Heart left ventricle (tissue), 13 donors: ENCODE data around the gene KCNJ16.

Experiments
- POLR2A ChIP-seq, 2 donors: fragments of 450-650 bp; IDR thresholded peaks; one replicate each; pipeline ENCODE4 v1.6.1; 2017; ENCODE audit warnings: antibody characterized with exemption in 2 of 2, mild to moderate bottlenecking in 2 of 2, moderate library complexity in 2 of 2
- TF ChIP-seq, protein P1 (sequence below), 12 donors: fragments of 200-600 bp; sonication (generic) in 4 of 12; IDR thresholded peaks; one replicate each; pipeline versions ENCODE4 v1.5.0 to v1.8.0; 2018 to 2022; ENCODE audit warnings: antibody characterized with exemption in 12 of 12, mild to moderate bottlenecking in 5 of 12
- donor health status: ischemic (EF 13 %, LVEDD 7.1; RV severe dilation, severe dysfunction).
- donor health status: DM: no; HTN: yes; CAD: no.
- donor health status: DM: no; HTN: no; CAD: no.
- donor health status: ischemic (EF 25% LVEDD 6.9; RV normal size, moderate dysfunction).
- donor health status: ischemic (EF 25% LVEDD 5.7; RV mildly dilated, moderate dysfunction).
- donor health status: ischemic (EF 35%, LVEDD 5.7; RV mildly dilated, moderate dysfunction).
- donor health status: nonischemic (EF 11% LVEDD 7.7; RV severe dilation, severe dysfunction).
- donor health status: DM: yes; HTN: yes; CAD: no.
- donor health status: PGD.
- donor health status: ischemic (EF 29% LVEDD 5.4; RV normal size, mild dysfunction).
- donor health status: nonischemic (EF 23%, LVEDD 6.1; RV moderate dilation, normal function).

GRCh38 chr17:70114405-70114804, 39.4 kb downstream of the KCNJ16 start:
- TF ChIP-seq POLR2A (IDR thresholded peaks at IDR 0.05), result no peak
- TF ChIP-seq, protein P1, sequence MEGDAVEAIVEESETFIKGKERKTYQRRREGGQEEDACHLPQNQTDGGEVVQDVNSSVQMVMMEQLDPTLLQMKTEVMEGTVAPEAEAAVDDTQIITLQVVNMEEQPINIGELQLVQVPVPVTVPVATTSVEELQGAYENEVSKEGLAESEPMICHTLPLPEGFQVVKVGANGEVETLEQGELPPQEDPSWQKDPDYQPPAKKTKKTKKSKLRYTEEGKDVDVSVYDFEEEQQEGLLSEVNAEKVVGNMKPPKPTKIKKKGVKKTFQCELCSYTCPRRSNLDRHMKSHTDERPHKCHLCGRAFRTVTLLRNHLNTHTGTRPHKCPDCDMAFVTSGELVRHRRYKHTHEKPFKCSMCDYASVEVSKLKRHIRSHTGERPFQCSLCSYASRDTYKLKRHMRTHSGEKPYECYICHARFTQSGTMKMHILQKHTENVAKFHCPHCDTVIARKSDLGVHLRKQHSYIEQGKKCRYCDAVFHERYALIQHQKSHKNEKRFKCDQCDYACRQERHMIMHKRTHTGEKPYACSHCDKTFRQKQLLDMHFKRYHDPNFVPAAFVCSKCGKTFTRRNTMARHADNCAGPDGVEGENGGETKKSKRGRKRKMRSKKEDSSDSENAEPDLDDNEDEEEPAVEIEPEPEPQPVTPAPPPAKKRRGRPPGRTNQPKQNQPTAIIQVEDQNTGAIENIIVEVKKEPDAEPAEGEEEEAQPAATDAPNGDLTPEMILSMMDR (IDR thresholded peaks at IDR 0.05), result no peak
